Left kidney (tissue), 2 donors: Measurements from ENCODE around the gene RAC2. TPM values are rescaled to one million over a fixed set of nuclear protein-coding genes. Genes with fewer than 3 reads are reported as not detected.
"Not testable (repeated sequence)": the region's sequence is repeated elsewhere in the genome, so short reads cannot be mapped to it uniquely, and the experiment has no call there.

Experiments
- DNase-seq: peaks from one replicate; pipeline ENCODE4 v3.0.0-alpha.2; 2013
- polyA plus RNA-seq: library from polyadenylated mRNA; unstranded; fragments of 120-200 nt; gene quantifications from one replicate; pipeline ENCODE4 v1.2.1, GENCODE V29; 2013; ENCODE audit not compliant: insufficient read length

Gene RAC2
- polyA plus RNA-seq, 1 donor, result 5.1 TPM

- no peak for DNase-seq
Observed at GRCh38 chr22:37234736-37235711, 9.0 kb downstream of the RAC2 start.

GRCh38 chr22:37233751-37234631 is 10.1 kb downstream of the RAC2 start:
- DNase-seq, result no peak

- DNase-seq, result not testable (repeated sequence)
Observed at GRCh38 chr22:37233371-37233750, 10.7 kb downstream of the RAC2 start.

GRCh38 chr22:37232140-37232998 is 11.7 kb downstream of the RAC2 start:
- DNase-seq, result no peak

- no peak for DNase-seq
Observed at GRCh38 chr22:37231406-37232139, 12.5 kb downstream of the RAC2 start.

- no peak for DNase-seq
Observed at GRCh38 chr22:37230673-37231405, 13.2 kb downstream of the RAC2 start.

GRCh38 chr22:37229805-37230672 is 14.0 kb downstream of the RAC2 start:
- DNase-seq, result no peak

- no peak for DNase-seq
Observed at GRCh38 chr22:37229012-37229804, 14.9 kb downstream of the RAC2 start.

GRCh38 chr22:37228106-37229011 is 15.7 kb downstream of the RAC2 start:
- DNase-seq, result no peak

GRCh38 chr22:37226514-37226913 is 17.6 kb downstream of the RAC2 start:
- no peak for DNase-seq

GRCh38 chr22:37226087-37226486 is 18.0 kb downstream of the RAC2 start:
- DNase-seq, result no peak

- DNase-seq, result no peak
Observed at GRCh38 chr22:37225481-37225880, 18.6 kb downstream of the RAC2 start.

GRCh38 chr22:37224757-37225420 is 19.2 kb downstream of the RAC2 start:
- no peak for DNase-seq

- DNase-seq, result no peak
Observed at GRCh38 chr22:37223965-37224551, 20.0 kb downstream of the RAC2 start.

- DNase-seq, result no peak
Observed at GRCh38 chr22:37222440-37222971, 21.6 kb downstream of the RAC2 start.
